ENCODE measurements around the gene BAZ1B.
"Not testable (repeated sequence)": the region's sequence is repeated elsewhere in the genome, so short reads cannot be mapped to it uniquely, and the experiment has no call there.

The BAZ1B gene

DNA sequence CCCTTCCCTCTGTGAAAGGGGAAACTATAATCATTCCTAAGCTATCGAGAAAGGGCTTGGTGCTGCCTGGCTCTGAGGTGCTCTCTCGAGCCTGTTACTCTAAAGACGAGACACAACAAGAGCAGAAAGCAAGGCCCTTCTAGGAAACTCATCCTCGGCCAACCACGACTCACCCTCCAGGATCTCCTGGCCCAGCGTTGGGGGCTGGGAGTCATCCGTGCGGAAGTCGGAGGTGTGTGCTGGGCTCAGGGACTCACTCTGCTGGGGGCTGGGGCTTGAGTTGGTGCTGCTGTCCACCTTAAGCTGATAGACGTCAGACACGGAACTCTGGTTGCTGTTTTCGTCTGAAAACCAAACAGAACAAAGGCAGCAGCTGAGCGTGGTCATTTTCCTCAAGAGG lies 17.6 kb upstream of the BAZ1B start:
- DNase-seq, result no peak

- not testable (repeated sequence) for DNase-seq
Observed at GRCh38 chr7:73538510-73538909, 16.4 kb upstream of the BAZ1B start.

DNA sequence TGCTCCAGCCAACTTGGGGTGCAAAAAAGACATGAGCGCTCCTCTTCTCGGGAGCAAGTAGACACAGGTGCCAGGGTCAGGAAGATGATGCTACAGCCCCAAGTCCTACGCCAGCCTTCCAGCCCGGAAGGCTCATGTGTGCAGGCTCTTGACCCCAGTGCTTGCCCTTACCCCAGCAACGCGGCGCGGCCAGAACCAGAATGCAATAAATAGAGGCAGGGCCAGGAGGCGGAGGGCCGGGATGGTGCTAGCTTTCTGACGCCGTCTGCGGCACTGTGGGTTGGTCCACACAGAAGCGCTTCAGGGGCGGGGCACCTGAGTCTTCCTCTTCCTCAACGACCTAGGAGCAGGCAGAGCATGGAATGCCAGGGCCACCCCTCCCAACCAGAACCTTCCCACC lies 15.0 kb upstream of the BAZ1B start:
- DNase-seq, result no peak

- DNase-seq, result no peak
Observed at GRCh38 chr7:73536479-73536878, 14.4 kb upstream of the BAZ1B start.

DNA sequence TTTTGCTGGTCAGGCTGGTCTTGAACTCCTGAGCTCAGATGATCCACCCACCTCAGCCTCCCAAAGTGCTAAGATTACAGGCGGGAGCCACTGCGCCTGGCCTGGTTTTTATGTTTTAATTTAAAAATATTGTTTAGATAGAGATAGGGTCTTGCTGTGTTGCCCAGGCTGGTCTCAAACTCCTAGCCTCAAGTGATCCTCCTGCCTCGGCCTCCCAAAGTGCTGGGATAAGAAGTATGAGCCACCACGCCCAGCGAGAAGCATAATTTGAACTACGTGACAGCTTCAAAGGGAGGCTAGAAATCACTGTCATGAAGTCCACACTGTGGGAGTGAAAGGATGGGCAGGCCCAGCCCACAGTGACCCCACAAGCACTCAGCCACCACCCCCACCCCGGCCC lies 13.8 kb upstream of the BAZ1B start:
- DNase-seq, result not testable (repeated sequence)

DNA sequence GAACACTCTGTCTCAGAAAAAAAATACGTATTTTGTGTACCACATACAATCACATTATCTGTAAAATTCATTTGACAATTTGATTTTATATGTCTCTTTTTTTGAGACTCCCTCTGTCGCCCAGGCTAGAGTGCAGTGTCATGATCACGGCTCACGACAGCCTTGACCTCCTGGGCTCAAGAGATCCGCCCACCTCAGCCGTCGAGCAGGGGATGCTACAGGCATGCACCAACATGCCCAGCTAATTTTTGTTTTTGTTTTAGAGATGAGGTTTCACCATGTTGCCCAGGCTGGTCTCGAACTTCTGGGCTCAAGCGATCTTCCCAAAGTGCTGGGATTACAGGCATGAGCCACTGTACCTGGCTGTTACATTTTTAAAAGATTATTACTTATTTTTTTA lies 11.6 kb upstream of the BAZ1B start:
- DNase-seq, result no peak

GRCh38 chr7:73532224-73532623 lies 10.1 kb upstream of the BAZ1B start:
- no peak for DNase-seq

- no peak for DNase-seq
Observed at GRCh38 chr7:73530800-73531199, 8.7 kb upstream of the BAZ1B start.

DNA sequence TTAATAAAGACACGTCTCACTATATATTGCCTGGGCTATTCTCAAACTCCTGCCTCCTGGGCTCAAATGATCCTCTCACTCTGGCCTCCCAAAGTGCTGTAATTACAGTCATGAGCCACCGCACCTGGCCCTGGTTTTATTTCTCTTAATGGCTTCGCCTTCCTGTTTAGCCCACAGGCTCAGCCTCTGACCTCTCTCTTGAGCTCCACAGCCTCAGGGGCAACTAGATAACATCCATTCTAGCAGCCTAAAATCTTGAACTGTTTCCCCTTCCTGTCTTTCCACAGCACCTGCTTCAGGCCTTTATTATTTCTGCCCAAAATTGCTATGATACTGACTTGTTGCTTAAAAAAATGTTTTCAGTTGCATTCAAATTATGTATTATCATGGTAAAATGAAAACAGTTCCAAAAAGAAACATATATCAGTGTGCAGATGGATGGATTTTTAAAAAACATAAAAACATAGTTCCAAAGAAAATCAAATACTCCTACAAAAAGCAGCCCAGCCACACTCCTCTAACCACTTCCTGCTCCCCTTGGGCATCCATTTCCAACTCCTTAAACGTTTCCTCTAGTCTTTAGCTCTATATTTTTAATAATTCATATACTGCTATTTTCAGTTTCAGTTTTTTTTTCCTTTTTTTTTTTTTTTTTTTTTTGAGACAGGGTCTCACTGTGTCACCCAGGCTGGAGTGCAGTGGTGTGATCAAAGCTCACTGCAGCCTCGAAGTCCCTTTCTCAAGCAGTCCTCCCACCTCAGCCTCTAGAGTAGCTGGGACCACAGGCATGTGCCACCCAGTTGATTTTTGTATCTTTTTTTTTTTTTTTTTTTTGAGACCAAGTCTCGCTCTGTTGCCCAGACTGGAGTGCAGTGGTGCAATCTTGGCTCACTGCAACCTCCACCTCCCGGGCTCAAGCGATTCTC lies 5.1 kb upstream of the BAZ1B start:
- DNase-seq, result no peak

- DNase-seq, result not testable (repeated sequence)
Observed at GRCh38 chr7:73526158-73526494, 4.0 kb upstream of the BAZ1B start.

- no peak for DNase-seq
Observed at GRCh38 chr7:73521636-73522104, 423 bp downstream of the BAZ1B start.

GRCh38 chr7:73520673-73521635 lies 1.1 kb downstream of the BAZ1B start:
- DNase-seq, result no peak

- DNase-seq, result peak; percentile 57
Observed at GRCh38 chr7:73519867-73520672, 2.0 kb downstream of the BAZ1B start.

GRCh38 chr7:73518470-73518869 lies 3.6 kb downstream of the BAZ1B start:
- DNase-seq, result no peak

- DNase-seq, result no peak
Observed at GRCh38 chr7:73517241-73517995, 4.7 kb downstream of the BAZ1B start.

DNA sequence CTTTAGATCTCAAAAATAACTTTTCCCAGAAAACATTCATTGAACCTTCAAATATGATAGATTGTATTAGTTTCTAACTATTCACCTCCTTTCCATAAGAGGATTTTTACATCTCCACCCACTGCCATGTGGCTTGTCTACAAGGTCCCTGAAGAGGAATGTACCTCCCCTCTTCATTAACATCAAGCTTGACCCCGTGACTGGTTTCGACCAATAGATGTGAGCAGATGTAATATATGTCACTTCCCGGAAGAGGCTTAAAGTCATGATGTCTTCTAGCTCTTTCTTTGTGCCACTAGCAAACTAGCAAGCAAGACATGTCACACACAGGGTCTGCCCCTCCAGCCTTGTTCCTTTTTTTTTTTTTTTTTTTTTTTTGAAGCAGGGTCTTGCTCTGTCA lies 6.9 kb downstream of the BAZ1B start:
- peak; percentile 17 for DNase-seq

- no peak for DNase-seq
Observed at GRCh38 chr7:73512018-73512780, 9.9 kb downstream of the BAZ1B start.

DNA sequence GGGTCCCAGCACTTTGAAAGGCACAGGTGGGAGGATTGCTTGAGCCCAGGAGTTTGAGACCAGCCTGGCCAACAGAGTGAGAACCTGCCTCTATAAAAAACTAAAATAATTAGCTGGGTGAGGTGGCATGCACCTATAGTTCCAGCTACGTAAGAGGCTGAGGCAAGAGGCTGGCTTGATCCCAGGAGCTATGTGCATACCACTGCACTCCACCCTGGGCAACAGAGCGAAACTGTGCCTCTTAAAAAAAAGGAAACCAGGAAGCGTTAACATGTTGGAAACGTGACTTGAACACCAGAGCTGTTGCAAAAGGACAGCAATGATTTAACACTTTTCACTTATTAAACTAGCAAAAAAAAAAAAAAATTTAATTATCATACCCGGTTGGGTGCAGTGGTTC lies 12.6 kb downstream of the BAZ1B start:
- DNase-seq, result no peak

DNA sequence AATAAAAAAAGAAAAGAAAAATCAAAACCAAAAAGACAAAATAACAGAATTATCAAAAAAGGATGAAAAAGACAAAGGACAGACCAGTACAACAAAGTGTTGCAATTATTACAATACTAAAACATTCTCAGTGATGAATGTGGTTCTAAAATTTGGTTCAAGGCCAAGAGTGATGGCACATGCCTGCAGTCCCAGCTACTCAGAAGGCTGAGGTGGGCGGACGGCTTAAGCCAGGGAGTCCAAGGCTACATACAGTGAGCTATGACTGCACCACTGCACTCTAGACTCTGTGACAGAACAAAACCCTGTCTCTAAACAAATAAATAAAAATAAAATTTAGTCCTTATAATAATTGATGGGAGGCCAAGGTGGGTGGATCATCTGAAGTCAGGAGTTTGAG lies 14.5 kb downstream of the BAZ1B start:
- no peak for DNase-seq

DNA sequence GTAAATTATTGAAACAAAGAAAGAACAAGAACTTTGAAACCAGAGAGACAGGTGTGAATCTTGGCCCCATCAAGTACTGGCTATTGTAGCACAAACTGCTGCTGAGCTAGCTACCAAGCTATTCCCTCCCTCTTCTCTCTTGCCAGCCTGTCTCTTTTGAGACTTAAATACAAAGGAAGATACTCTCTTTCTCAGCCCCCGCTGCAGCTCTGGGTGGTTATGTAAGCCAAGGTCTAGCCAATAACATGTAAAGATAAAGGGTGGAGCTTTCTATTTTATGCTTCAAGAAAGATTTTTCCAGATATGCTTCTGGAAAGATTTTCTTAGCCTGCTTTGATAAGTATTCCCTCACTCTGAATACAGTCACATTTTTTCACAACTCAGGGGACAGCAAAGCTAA lies 17.2 kb downstream of the BAZ1B start:
- DNase-seq, result no peak

- DNase-seq, result no peak
Observed at GRCh38 chr7:73504017-73504416, 18.1 kb downstream of the BAZ1B start.
